Ishikawa (cell line): ENCODE measurements around the gene SBNO2.

Experiments
- CEBPB ChIP-seq: IDR thresholded peaks from 2 replicates; pipeline ENCODE4 v1.6.1; 2012
- CREB1 ChIP-seq: IDR thresholded peaks from 2 replicates; pipeline ENCODE4 v1.6.1; 2012; ENCODE audit warnings: low read depth
- EGR1 ChIP-seq: IDR thresholded peaks from 2 replicates; pipeline ENCODE4 v1.6.1; 2012
- EP300 ChIP-seq: IDR thresholded peaks from 2 replicates; pipeline ENCODE4 v1.6.1; 2012; ENCODE audit warnings: borderline replicate concordance
- FOXM1 ChIP-seq: IDR thresholded peaks from 2 replicates; pipeline ENCODE4 v1.6.1; 2012; ENCODE audit warnings: low read depth, borderline replicate concordance
- NFIC ChIP-seq: IDR thresholded peaks from 2 replicates; pipeline ENCODE4 v1.6.1; 2012
- RAD21 ChIP-seq: IDR thresholded peaks from 2 replicates; pipeline ENCODE4 v1.6.1; 2012; ENCODE audit warnings: low read depth
- REST ChIP-seq: IDR thresholded peaks from 2 replicates; pipeline ENCODE4 v1.6.1; 2012; ENCODE audit warnings: low read depth, mild to moderate bottlenecking
- TAF1 ChIP-seq: IDR thresholded peaks from 2 replicates; pipeline ENCODE4 v1.6.1; 2012; ENCODE audit warnings: low read depth, mild to moderate bottlenecking
- TCF12 ChIP-seq: IDR thresholded peaks from 2 replicates; pipeline ENCODE4 v1.6.1; 2012; ENCODE audit warnings: low read depth
- TEAD4 ChIP-seq: IDR thresholded peaks from 2 replicates; pipeline ENCODE4 v1.6.1; 2012
- YY1 ChIP-seq: IDR thresholded peaks from 2 replicates; pipeline ENCODE4 v1.6.1; 2012; ENCODE audit warnings: low read depth
- ZBTB7A ChIP-seq: IDR thresholded peaks from 2 replicates; pipeline ENCODE4 v1.6.1; 2012; ENCODE audit warnings: low read depth
- TF ChIP-seq, protein P1 (sequence below): IDR thresholded peaks from 2 replicates; pipeline ENCODE4 v1.6.1; 2012
- TF ChIP-seq, protein P2 (sequence below): IDR thresholded peaks from 2 replicates; pipeline ENCODE4 v1.6.1; 2012

SBNO2 gene

GRCh38 chr19:1181606-1182005, 7.5 kb upstream of the SBNO2 start:
- peak; percentile 80 for TF ChIP-seq TCF12
- TF ChIP-seq CREB1: no peak
- no peak for TF ChIP-seq EGR1
- peak; percentile 74 for TF ChIP-seq TEAD4
- TF ChIP-seq, protein P1, sequence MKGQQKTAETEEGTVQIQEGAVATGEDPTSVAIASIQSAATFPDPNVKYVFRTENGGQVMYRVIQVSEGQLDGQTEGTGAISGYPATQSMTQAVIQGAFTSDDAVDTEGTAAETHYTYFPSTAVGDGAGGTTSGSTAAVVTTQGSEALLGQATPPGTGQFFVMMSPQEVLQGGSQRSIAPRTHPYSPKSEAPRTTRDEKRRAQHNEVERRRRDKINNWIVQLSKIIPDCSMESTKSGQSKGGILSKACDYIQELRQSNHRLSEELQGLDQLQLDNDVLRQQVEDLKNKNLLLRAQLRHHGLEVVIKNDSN: peak; percentile 23; the same call in 1 of the 2 replicates
- no peak for TF ChIP-seq ZBTB7A
- TF ChIP-seq, protein P2, sequence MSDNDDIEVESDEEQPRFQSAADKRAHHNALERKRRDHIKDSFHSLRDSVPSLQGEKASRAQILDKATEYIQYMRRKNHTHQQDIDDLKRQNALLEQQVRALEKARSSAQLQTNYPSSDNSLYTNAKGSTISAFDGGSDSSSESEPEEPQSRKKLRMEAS: peak; percentile 94
- TF ChIP-seq NFIC: peak; percentile 88
- peak; percentile 12; the same call in 1 of the 2 replicates for TF ChIP-seq YY1
- TF ChIP-seq TAF1: no peak
- TF ChIP-seq REST: no peak
- peak; percentile 31; the same call in 1 of the 2 replicates for TF ChIP-seq EP300
- TF ChIP-seq RAD21: no peak
- no peak; the same call in 1 of the 2 replicates for TF ChIP-seq FOXM1
- no peak for TF ChIP-seq CEBPB

GRCh38 chr19:1177322-1178114, 3.5 kb upstream of the SBNO2 start:
- TF ChIP-seq YY1 (no peak), CREB1 (no peak), ZBTB7A (no peak), REST (no peak), FOXM1 (no peak), CEBPB (no peak), TEAD4 (no peak), TCF12 (no peak), NFIC (no peak), EP300 (no peak), TAF1 (no peak), EGR1 (no peak), RAD21 (no peak)
- TF ChIP-seq, protein P2: no peak
- TF ChIP-seq, protein P1: no peak

DNA sequence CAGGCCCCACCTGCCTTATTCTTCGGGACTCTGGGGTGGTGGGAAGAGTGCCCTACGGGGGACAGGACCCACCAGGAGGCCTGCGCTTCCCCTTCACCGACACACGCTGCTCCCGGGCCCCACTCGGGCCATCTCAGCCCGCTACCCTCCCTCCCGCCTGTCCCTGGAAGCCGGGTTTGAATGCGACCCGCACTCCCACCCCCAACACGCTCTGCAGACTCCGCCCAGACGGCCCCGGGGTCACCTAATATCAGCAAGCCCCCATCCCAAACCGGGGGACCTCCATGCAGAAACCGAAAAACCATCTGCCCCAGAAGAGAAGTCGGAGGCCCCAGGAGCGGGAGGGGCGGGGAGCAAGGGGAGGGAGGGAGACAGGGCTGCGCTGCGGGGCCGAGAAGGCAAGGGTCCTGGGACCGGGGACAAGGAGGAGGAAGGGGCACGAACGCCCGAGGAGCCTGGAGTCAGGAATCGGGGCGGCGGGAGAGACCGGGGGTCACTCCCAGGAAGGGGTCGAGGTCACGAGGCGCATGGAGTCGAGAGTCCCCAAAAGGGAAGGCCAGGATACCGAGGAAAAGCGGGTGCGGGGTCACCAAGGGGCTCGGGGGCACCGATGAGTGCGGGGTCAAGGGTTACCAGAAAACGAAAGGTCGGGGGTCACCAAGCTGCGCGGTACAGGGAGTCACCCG, 766 bp downstream of the SBNO2 start:
- TF ChIP-seq EGR1: no peak
- TF ChIP-seq YY1: no peak
- TF ChIP-seq RAD21: no peak
- TF ChIP-seq REST: no peak
- TF ChIP-seq TCF12: no peak
- TF ChIP-seq CREB1: no peak
- TF ChIP-seq CEBPB: no peak
- TF ChIP-seq ZBTB7A: no peak; the same call in none of the 2 replicates
- no peak for TF ChIP-seq EP300
- no peak for TF ChIP-seq FOXM1
- TF ChIP-seq NFIC: no peak
- TF ChIP-seq TEAD4: no peak
